IMR-90 (cell line): Measurements from ENCODE around the gene KCNT1. TPM values are rescaled to one million over a fixed set of nuclear protein-coding genes. Genes with fewer than 3 reads are reported as not detected.

Experiments
- ATAC-seq: fragments of 200-7000 bp; cut with Tn5 transposase; 2 replicates; pipeline ENCODE4 v1.9.1; 2020; ENCODE audit warnings: low read depth, mild to moderate bottlenecking, moderate library complexity
- BruUV-seq: library from RNA; stranded (reverse); fragments of 400-500 nt; replicated peaks from 2 replicates; lab custom pipeline; 2021; lab: Mats Ljungman, UMichigan
- CTCF ChIA-PET: fragments of 300-600 bp; formaldehyde crosslinking; extraction: SDS; loops from one replicate; lab custom pipeline; 2021; ENCODE audit warnings: antibody characterized with exemption; lab: Yijun Ruan, JAX
- POLR2A ChIA-PET: fragments of 300-600 bp; sonication (Branson Sonifier 250); formaldehyde crosslinking; loops from one replicate; lab custom pipeline; 2022; ENCODE audit warnings: antibody characterized with exemption; ENCODE audit not compliant: unreplicated experiment; lab: Charles Lee
- DNase-seq: peaks from one replicate; pipeline ENCODE4 v3.0.0; 2013
- H2AFZ ChIP-seq: replicated peaks from 2 replicates; pipeline ENCODE3; 2013; ENCODE audit warnings: low read length, mild to moderate bottlenecking; ENCODE audit not compliant: poor library complexity
- H2AK5ac ChIP-seq: 2 replicates; pipeline ENCODE4 v1.6.1; 2013; ENCODE audit warnings: low read depth, low read length, inconsistent platforms
- H2AK9ac ChIP-seq: replicated peaks from 2 replicates; pipeline ENCODE3; 2013; ENCODE audit warnings: mild to moderate bottlenecking, low read depth, low read length, moderate library complexity; ENCODE audit not compliant: poor library complexity
- H2BK120ac ChIP-seq: 2 replicates; pipeline ENCODE4 v1.6.1; 2013; ENCODE audit warnings: low read depth, low read length, inconsistent platforms
- H2BK15ac ChIP-seq: 3 replicates; pipeline ENCODE4 v1.6.1; 2013; ENCODE audit warnings: low read depth, low read length, inconsistent platforms
- H2BK20ac ChIP-seq: 2 replicates; pipeline ENCODE4 v1.6.1; 2013; ENCODE audit warnings: low read depth, mild to moderate bottlenecking, inconsistent platforms, low read length, moderate library complexity
- H2BK5ac ChIP-seq: 2 replicates; pipeline ENCODE4 v1.6.1; 2013; ENCODE audit warnings: mild to moderate bottlenecking, low read depth, low read length, inconsistent platforms; ENCODE audit not compliant: poor library complexity, severe bottlenecking
- H3K14ac ChIP-seq: replicated peaks from 2 replicates; pipeline ENCODE4 v1.6.1; 2013; ENCODE audit warnings: low read depth, low read length, inconsistent platforms
- H3K18ac ChIP-seq: 2 replicates; pipeline ENCODE4 v1.6.1; 2013; ENCODE audit warnings: low read depth, low read length, control low read depth
- H3K23ac ChIP-seq: 2 replicates; pipeline ENCODE4 v1.6.1; 2013; ENCODE audit warnings: low read depth, low read length, inconsistent platforms
- H3K27ac ChIP-seq: 2 replicates; pipeline ENCODE4 v1.5.1; 2013; ENCODE audit warnings: mild to moderate bottlenecking, control low read depth, low read length; ENCODE audit not compliant: insufficient read depth
- H3K27me3 ChIP-seq: 2 replicates; pipeline ENCODE4 v1.6.1; 2013; ENCODE audit warnings: low read length; ENCODE audit not compliant: control insufficient read depth, insufficient read depth
- H3K36me3 ChIP-seq: 2 replicates; pipeline ENCODE4 v1.6.1; 2013; ENCODE audit warnings: low read length, mixed read lengths; ENCODE audit not compliant: control insufficient read depth, insufficient read depth
- H3K4ac ChIP-seq: 2 replicates; pipeline ENCODE4 v1.6.1; 2013; ENCODE audit warnings: low read depth, low read length, inconsistent platforms
- H3K4me1 ChIP-seq: 2 replicates; pipeline ENCODE4 v1.6.1; 2013; ENCODE audit warnings: low read length, mixed read lengths; ENCODE audit not compliant: control insufficient read depth, insufficient read depth
- H3K4me2 ChIP-seq: 2 replicates; pipeline ENCODE4 v1.6.1; 2013; ENCODE audit warnings: low read depth, mild to moderate bottlenecking, control low read depth, low read length, moderate library complexity
- H3K4me3 ChIP-seq: 2 replicates; pipeline ENCODE4 v1.5.1; 2013; ENCODE audit warnings: low read depth, mild to moderate bottlenecking, control low read depth, low read length, moderate library complexity; ENCODE audit not compliant: insufficient read depth
- H3K56ac ChIP-seq: 2 replicates; pipeline ENCODE4 v1.6.1; 2013; ENCODE audit warnings: low read length, inconsistent platforms; ENCODE audit not compliant: insufficient read depth; ENCODE audit errors: extremely low read depth
- H3K79me1 ChIP-seq, 2 experiments: 2 replicates each; pipeline ENCODE4 v1.6.1; 2013; ENCODE audit warnings: low read length in 2 of 2, inconsistent platforms in 1 of 2, low read depth in 1 of 2
- H3K9ac ChIP-seq: 2 replicates; pipeline ENCODE4 v1.6.1; 2013; ENCODE audit warnings: low read depth, low read length, control low read depth
- H3K9me1 ChIP-seq: 2 replicates; pipeline ENCODE4 v1.6.1; 2013; ENCODE audit warnings: low read length, inconsistent platforms; ENCODE audit not compliant: insufficient read depth
- H3K9me3 ChIP-seq: 2 replicates; pipeline ENCODE4 v1.6.1; 2013; ENCODE audit warnings: low read length; ENCODE audit not compliant: control insufficient read depth, insufficient read depth
- H4K20me1 ChIP-seq: 2 replicates; pipeline ENCODE4 v1.6.1; 2013; ENCODE audit warnings: low read length, inconsistent platforms; ENCODE audit not compliant: insufficient read depth
- H4K5ac ChIP-seq: 2 replicates; pipeline ENCODE4 v1.6.1; 2013; ENCODE audit warnings: mild to moderate bottlenecking, low read depth, low read length, control low read depth
- H4K8ac ChIP-seq, 2 experiments: 2 replicates each; pipeline ENCODE4 v1.6.1; 2013; ENCODE audit warnings: low read depth in 2 of 2, low read length in 2 of 2, control low read depth in 1 of 2, inconsistent platforms in 1 of 2
- H4K91ac ChIP-seq: 2 replicates; pipeline ENCODE4 v1.6.1; 2013; ENCODE audit warnings: low read depth, low read length, inconsistent platforms; ENCODE audit not compliant: insufficient read depth
- BHLHE40 ChIP-seq: fragments of 150-350 bp; IDR thresholded peaks from 2 replicates; pipeline ENCODE4 v1.6.1; 2016; ENCODE audit warnings: mild to moderate bottlenecking, low read depth, low read length
- CEBPB ChIP-seq: IDR thresholded peaks from 2 replicates; pipeline ENCODE4 v1.6.1; 2012; ENCODE audit warnings: low read depth, low read length, improper control_type of control experiment
- CHD1 ChIP-seq: IDR thresholded peaks from 2 replicates; pipeline ENCODE4 v1.6.1; 2012; ENCODE audit warnings: low read depth, low read length, improper control_type of control experiment
- CTCF ChIP-seq: conservative IDR thresholded peaks from 2 replicates; pipeline ENCODE4 v1.5.1; 2012; ENCODE audit warnings: mild to moderate bottlenecking, low read depth, low read length, improper control_type of control experiment
- ELK1 ChIP-seq: fragments of 150-350 bp; IDR thresholded peaks from 2 replicates; pipeline ENCODE4 v1.6.1; 2016; ENCODE audit warnings: low read depth, mild to moderate bottlenecking, low read length, moderate library complexity, borderline replicate concordance
- FOS ChIP-seq: fragments of 150-350 bp; IDR thresholded peaks from 2 replicates; pipeline ENCODE4 v1.6.1; 2016; ENCODE audit warnings: low read depth, low read length
- NFE2L2 ChIP-seq: fragments of 150-350 bp; IDR thresholded peaks from 2 replicates; pipeline ENCODE4 v1.6.1; 2016; ENCODE audit warnings: low read depth, mild to moderate bottlenecking, low read length
- RCOR1 ChIP-seq: IDR thresholded peaks from 2 replicates; pipeline ENCODE4 v1.6.1; 2012; ENCODE audit warnings: mild to moderate bottlenecking, low read length, improper control_type of control experiment; ENCODE audit not compliant: insufficient replicate concordance
- WGBS, 2 experiments: methylation state at CpG; one replicate each; pipeline versions ENCODE4 v1.1.5 to v1.1.7; 2013; ENCODE audit warnings: missing lambda C conversion rate in 2 of 2; ENCODE audit not compliant: insufficient read length in 1 of 2; ENCODE audit errors: extremely low coverage in 2 of 2; 5-methylcytosine and 5-hydroxymethylcytosine counted together
- dilution Hi-C: fragments of 300-500 bp; cut with HindIII; formaldehyde crosslinking; loops from one replicate; pipeline ENCODE4 v1.14.3; 2018; ENCODE audit warnings: low sequenced_read_pairs; ENCODE audit not compliant: unreplicated experiment
- in situ Hi-C: fragments of 300-500 bp; cut with MboI; formaldehyde crosslinking; loops from 3 replicates; pipeline ENCODE4 v1.14.3; 2019; ENCODE audit warnings: low sequenced_read_pairs, inconsistent platforms, mixed read lengths
- intact Hi-C: fragments of 100-400 bp; cut with micrococcal nuclease; formaldehyde crosslinking; loops from 2 replicates; pipeline ENCODE4 v1.10.0; 2022
- polyA plus RNA-seq, 3 experiments: library from polyadenylated mRNA; depleted of rRNA; stranded (reverse); fragments of >200 nt; gene quantifications; 2 replicates each; pipeline ENCODE4 v1.2.3, GENCODE V29; 2012; ENCODE audit warnings: low replicate concordance in 1 of 3
- total RNA-seq: library from RNA; depleted of rRNA; stranded (reverse); fragments of >200 nt; gene quantifications from 2 replicates; pipeline ENCODE4 v1.2.3, GENCODE V29; 2012

Gene KCNT1
- total and polyA plus RNA-seq, 2 of the 4 experiments (the other 2 are of a cell fraction) = not detected

- intact Hi-C loops (no loop called here), in situ Hi-C loops (no loop called here), dilution Hi-C loops (no loop called here)
- H3K9ac ChIP-seq = no peak overlapping the region
- H2AK5ac ChIP-seq = no peak overlapping the region
- H3K27ac ChIP-seq = no peak overlapping the region
- no peak overlapping the region for H4K5ac ChIP-seq
- H3K27me3 ChIP-seq = no peaks in the 10 kb centered on the region; the same call in 1 of the 2 replicates
- no peak overlapping the region for H4K91ac ChIP-seq
- TF ChIP-seq CTCF = no peak
- no peak for TF ChIP-seq RCOR1
- no peak for TF ChIP-seq BHLHE40
- TF ChIP-seq NFE2L2 = no peak
- no peak for TF ChIP-seq ELK1
- TF ChIP-seq CHD1 = no peak
- no peak for TF ChIP-seq CEBPB
- no peak for TF ChIP-seq FOS
- H3K4me3 ChIP-seq = no peak overlapping the region
- CTCF ChIA-PET = no interaction called here
- H2AK9ac ChIP-seq = no peak overlapping the region
- no peak overlapping the region for H2BK15ac ChIP-seq
- H3K56ac ChIP-seq = no peak overlapping the region
- H3K4me1 ChIP-seq = no peaks in the 10 kb centered on the region
- H2BK5ac ChIP-seq = no peak overlapping the region
- no peak overlapping the region for H4K8ac ChIP-seq
- no peak overlapping the region for H3K4me2 ChIP-seq
- no TSS peak for BruUV-seq
- H3K79me1 ChIP-seq = no peaks in the 10 kb centered on the region
- H3K4ac ChIP-seq = no peak overlapping the region
- POLR2A ChIA-PET = no interaction called here
- H4K20me1 ChIP-seq = no peaks in the 10 kb centered on the region
- no peak for ATAC-seq
- H3K18ac ChIP-seq = no peak overlapping the region
- H3K36me3 ChIP-seq = no peaks in the 10 kb centered on the region
- H3K9me3 ChIP-seq = peaks cover 3% of the 10 kb centered on the region; the same call in 1 of the 2 replicates
- no peak overlapping the region for H2BK20ac ChIP-seq
- WGBS, 2 experiments = 80% methylated on average over 1 of the region's 9 CpGs; no CpG with 5 or more reads in 1 of the 2 experiments
- no peaks in the 10 kb centered on the region for H3K9me1 ChIP-seq
- no peak overlapping the region for H3K14ac ChIP-seq
- no peak for DNase-seq
- H2AFZ ChIP-seq = no peak overlapping the region
- H3K23ac ChIP-seq = no peak overlapping the region
- H2BK120ac ChIP-seq = no peak overlapping the region
These were observed 32.2 kb upstream of the KCNT1 start for GRCh38 chr9:135669616-135670285.
